ENCODE results near the gene VSX1.

The VSX1 gene

GRCh38 chr20:25061103-25061799, 20.7 kb downstream of the VSX1 start:
- Histone ChIP-seq H3K4me1 (ENCODE audit: control insufficient read depth, insufficient read depth, low read length) (peaks cover 9% of the 10 kb centered on the region), H3K27me3 (ENCODE audit: control insufficient read depth, insufficient read depth, low read length) (no peaks in the 10 kb centered on the region), H3K36me3 (ENCODE audit: control insufficient read depth, insufficient read depth, low read length) (no peaks in the 10 kb centered on the region), H3K27ac (ENCODE audit: low read depth, low read length) (no peak overlapping the region), H3K4me3 (ENCODE audit: low read length) (no peak overlapping the region), H3K9ac (ENCODE audit: low read length) (no peak overlapping the region)

- H3K27me3 ChIP-seq (ENCODE audit: control insufficient read depth, insufficient read depth, low read length), result no peaks in the 10 kb centered on the region
- no peaks in the 10 kb centered on the region for H3K36me3 ChIP-seq (ENCODE audit: control insufficient read depth, insufficient read depth, low read length)
- H3K9ac ChIP-seq (ENCODE audit: low read length), result no peak overlapping the region
- peak overlapping the region; percentile 90 for H3K27ac ChIP-seq (ENCODE audit: low read depth, low read length)
- no peak overlapping the region for H3K4me3 ChIP-seq (ENCODE audit: low read length)
- H3K4me1 ChIP-seq (ENCODE audit: control insufficient read depth, insufficient read depth, low read length), result peaks cover 17% of the 10 kb centered on the region
Measured at GRCh38 chr20:25059866-25060465, 22.0 kb downstream of the VSX1 start.

- Histone ChIP-seq H3K9ac (ENCODE audit: low read length) (peak overlapping the region; percentile 67), H3K4me1 (ENCODE audit: control insufficient read depth, insufficient read depth, low read length) (peaks cover 25% of the 10 kb centered on the region), H3K4me3 (ENCODE audit: low read length) (peak overlapping the region; percentile 92), H3K27ac (ENCODE audit: low read depth, low read length) (peak overlapping the region; percentile 90), H3K36me3 (ENCODE audit: control insufficient read depth, insufficient read depth, low read length) (no peaks in the 10 kb centered on the region), H3K27me3 (ENCODE audit: control insufficient read depth, insufficient read depth, low read length) (no peaks in the 10 kb centered on the region)
Measured at GRCh38 chr20:25058847-25059810, 22.8 kb downstream of the VSX1 start.

- Histone ChIP-seq H3K4me3 (ENCODE audit: low read length) (peak within 1 kb of the TSS; percentile 92), H3K36me3 (ENCODE audit: control insufficient read depth, insufficient read depth, low read length) (no peaks in the 10 kb centered on the region), H3K27ac (ENCODE audit: low read depth, low read length) (peak within 1 kb of the TSS; percentile 90), H3K27me3 (ENCODE audit: control insufficient read depth, insufficient read depth, low read length) (no peaks in the 10 kb centered on the region), H3K9ac (ENCODE audit: low read length) (peak within 1 kb of the TSS; percentile 67), H3K4me1 (ENCODE audit: control insufficient read depth, insufficient read depth, low read length) (peaks cover 34% of the 10 kb centered on the region)
Measured at GRCh38 chr20:25058051-25058846, 23.7 kb downstream of the VSX1 start, which contains the start of gene ACSS1. TSS of gene ACSS1 (minus strand) at chr20:25058139. CDS start at chr20:25058102, 37 bp downstream.

GRCh38 chr20:25057234-25058050, 24.5 kb downstream of the VSX1 start:
- Histone ChIP-seq H3K4me3 (ENCODE audit: low read length) (peak overlapping the region; percentile 92), H3K4me1 (ENCODE audit: control insufficient read depth, insufficient read depth, low read length) (peaks cover 41% of the 10 kb centered on the region), H3K27ac (ENCODE audit: low read depth, low read length) (peak overlapping the region; percentile 90), H3K9ac (ENCODE audit: low read length) (peak overlapping the region; percentile 67), H3K27me3 (ENCODE audit: control insufficient read depth, insufficient read depth, low read length) (no peaks in the 10 kb centered on the region), H3K36me3 (ENCODE audit: control insufficient read depth, insufficient read depth, low read length) (no peaks in the 10 kb centered on the region)

- Histone ChIP-seq H3K9ac (ENCODE audit: low read length) (peak overlapping the region; percentile 38), H3K27ac (ENCODE audit: low read depth, low read length) (peak overlapping the region; percentile 90), H3K27me3 (ENCODE audit: control insufficient read depth, insufficient read depth, low read length) (no peaks in the 10 kb centered on the region), H3K36me3 (ENCODE audit: control insufficient read depth, insufficient read depth, low read length) (no peaks in the 10 kb centered on the region), H3K4me3 (ENCODE audit: low read length) (peak overlapping the region; percentile 92), H3K4me1 (ENCODE audit: control insufficient read depth, insufficient read depth, low read length) (peaks cover 47% of the 10 kb centered on the region)
Measured at GRCh38 chr20:25056690-25057233, 25.2 kb downstream of the VSX1 start.

GRCh38 chr20:25055711-25056495, 26.0 kb downstream of the VSX1 start:
- Histone ChIP-seq H3K36me3 (ENCODE audit: control insufficient read depth, insufficient read depth, low read length) (no peaks in the 10 kb centered on the region), H3K27me3 (ENCODE audit: control insufficient read depth, insufficient read depth, low read length) (no peaks in the 10 kb centered on the region), H3K4me3 (ENCODE audit: low read length) (peak overlapping the region; percentile 92), H3K4me1 (ENCODE audit: control insufficient read depth, insufficient read depth, low read length) (peaks cover 56% of the 10 kb centered on the region), H3K27ac (ENCODE audit: low read depth, low read length) (peak overlapping the region; percentile 90), H3K9ac (ENCODE audit: low read length) (peak overlapping the region; percentile 25)

GRCh38 chr20:25054995-25055629, 26.8 kb downstream of the VSX1 start:
- peak overlapping the region; percentile 88 for H3K27ac ChIP-seq (ENCODE audit: low read depth, low read length)
- H3K4me3 ChIP-seq (ENCODE audit: low read length), result no peak overlapping the region
- H3K9ac ChIP-seq (ENCODE audit: low read length), result no peak overlapping the region
- H3K36me3 ChIP-seq (ENCODE audit: control insufficient read depth, insufficient read depth, low read length), result no peaks in the 10 kb centered on the region
- H3K27me3 ChIP-seq (ENCODE audit: control insufficient read depth, insufficient read depth, low read length), result no peaks in the 10 kb centered on the region
- H3K4me1 ChIP-seq (ENCODE audit: control insufficient read depth, insufficient read depth, low read length), result peaks cover 63% of the 10 kb centered on the region

GRCh38 chr20:25054096-25054820, 27.7 kb downstream of the VSX1 start:
- Histone ChIP-seq H3K4me1 (ENCODE audit: control insufficient read depth, insufficient read depth, low read length) (peaks cover 70% of the 10 kb centered on the region), H3K27me3 (ENCODE audit: control insufficient read depth, insufficient read depth, low read length) (no peaks in the 10 kb centered on the region), H3K36me3 (ENCODE audit: control insufficient read depth, insufficient read depth, low read length) (no peaks in the 10 kb centered on the region), H3K4me3 (ENCODE audit: low read length) (peak overlapping the region; percentile 6), H3K9ac (ENCODE audit: low read length) (no peak overlapping the region), H3K27ac (ENCODE audit: low read depth, low read length) (peak overlapping the region; percentile 88)
